Trophoblast cell (in vitro differentiated cells and primary cell): ENCODE data around the gene TAS1R1.

Experiments used
- DNase-seq, 2 donors: peaks; one replicate each; pipeline ENCODE4 v3.0.0-alpha.2; 2016
- H2AFZ ChIP-seq: 2 replicates; pipeline ENCODE4 v1.6.1; 2013; ENCODE audit warnings: low read length, moderate library complexity, mild to moderate bottlenecking; ENCODE audit not compliant: insufficient read depth, poor library complexity
- H2AK5ac ChIP-seq: 2 replicates; pipeline ENCODE4 v1.6.1; 2013; ENCODE audit warnings: mild to moderate bottlenecking, low read length
- H2BK120ac ChIP-seq: 2 replicates; pipeline ENCODE4 v1.6.1; 2013; ENCODE audit warnings: low read length, mild to moderate bottlenecking, moderate library complexity; ENCODE audit not compliant: insufficient read depth, poor library complexity
- H2BK12ac ChIP-seq: 2 replicates; pipeline ENCODE4 v1.6.1; 2013; ENCODE audit warnings: mild to moderate bottlenecking, low read length, moderate library complexity
- H2BK5ac ChIP-seq: 2 replicates; pipeline ENCODE4 v1.6.1; 2013; ENCODE audit warnings: low read length, low read depth, moderate library complexity, mild to moderate bottlenecking; ENCODE audit not compliant: poor library complexity
- H3K14ac ChIP-seq: 2 replicates; pipeline ENCODE4 v1.6.1; 2013; ENCODE audit warnings: mild to moderate bottlenecking, low read length
- H3K18ac ChIP-seq: 2 replicates; pipeline ENCODE4 v1.6.1; 2013; ENCODE audit warnings: mild to moderate bottlenecking, low read length
- H3K23ac ChIP-seq: 2 replicates; pipeline ENCODE4 v1.6.1; 2013; ENCODE audit warnings: low read length
- H3K27ac ChIP-seq: 2 replicates; pipeline ENCODE4 v1.5.1; 2013; ENCODE audit warnings: low read depth, mild to moderate bottlenecking, inconsistent platforms, low read length, moderate library complexity
- H3K27me3 ChIP-seq: 2 replicates; pipeline ENCODE4 v1.6.1; 2013; ENCODE audit warnings: inconsistent platforms, mild to moderate bottlenecking, low read length, moderate library complexity; ENCODE audit not compliant: insufficient read depth
- H3K36me3 ChIP-seq, 2 experiments: 1 replicate in 1 of 2; 2 replicates in 1 of 2; pipeline ENCODE4 v1.6.1; 2013; ENCODE audit warnings: low read length in 2 of 2, mild to moderate bottlenecking in 2 of 2, moderate library complexity in 1 of 2; ENCODE audit not compliant: insufficient read depth in 2 of 2, control insufficient read depth in 1 of 2
- H3K4ac ChIP-seq: 2 replicates; pipeline ENCODE4 v1.6.1; 2013; ENCODE audit warnings: low read depth, mild to moderate bottlenecking, low read length, moderate library complexity
- H3K4me1 ChIP-seq, 2 experiments: 1 replicate in 1 of 2; 2 replicates in 1 of 2; pipeline ENCODE4 v1.6.1; 2013; ENCODE audit warnings: low read length in 2 of 2, mild to moderate bottlenecking in 2 of 2, moderate library complexity in 1 of 2; ENCODE audit not compliant: insufficient read depth in 2 of 2, control insufficient read depth in 1 of 2
- H3K4me2 ChIP-seq: 2 replicates; pipeline ENCODE4 v1.6.1; 2013; ENCODE audit warnings: inconsistent platforms, mild to moderate bottlenecking, low read length, moderate library complexity
- H3K4me3 ChIP-seq: 2 replicates; pipeline ENCODE4 v1.5.1; 2013; ENCODE audit warnings: mild to moderate bottlenecking, low read depth, low read length, inconsistent platforms
- H3K79me1 ChIP-seq: one replicate; pipeline ENCODE4 v1.6.1; 2013; ENCODE audit warnings: low read length
- H3K79me2 ChIP-seq: 2 replicates; pipeline ENCODE4 v1.6.1; 2013; ENCODE audit warnings: low read length, mild to moderate bottlenecking; ENCODE audit not compliant: control insufficient read depth, insufficient read depth, poor library complexity
- H3K9ac ChIP-seq: 2 replicates; pipeline ENCODE4 v1.6.1; 2013; ENCODE audit warnings: mild to moderate bottlenecking, low read length
- H3K9me3 ChIP-seq: 2 replicates; pipeline ENCODE4 v1.6.1; 2013; ENCODE audit warnings: low read depth, mild to moderate bottlenecking, control low read depth, inconsistent platforms, low read length; ENCODE audit not compliant: insufficient read depth
- H4K12ac ChIP-seq: 2 replicates; pipeline ENCODE4 v1.6.1; 2013; ENCODE audit warnings: low read depth, mild to moderate bottlenecking, low read length, moderate library complexity
- H4K8ac ChIP-seq: 2 replicates; pipeline ENCODE4 v1.6.1; 2013; ENCODE audit warnings: low read depth, mild to moderate bottlenecking, low read length, moderate library complexity
- H4K91ac ChIP-seq: one replicate; pipeline ENCODE4 v1.6.1; 2013; ENCODE audit warnings: low read depth, mild to moderate bottlenecking, low read length, moderate library complexity
- WGBS: extraction: QIAGEN DNeasy Blood & Tissue Kit; methylation state at CpG from one replicate; pipeline ENCODE4 v1.1.7; 2013; ENCODE audit warnings: missing lambda C conversion rate; ENCODE audit not compliant: insufficient read length, insufficient coverage; ENCODE audit errors: extremely low coverage; 5-methylcytosine and 5-hydroxymethylcytosine counted together

TAS1R1 gene

DNA sequence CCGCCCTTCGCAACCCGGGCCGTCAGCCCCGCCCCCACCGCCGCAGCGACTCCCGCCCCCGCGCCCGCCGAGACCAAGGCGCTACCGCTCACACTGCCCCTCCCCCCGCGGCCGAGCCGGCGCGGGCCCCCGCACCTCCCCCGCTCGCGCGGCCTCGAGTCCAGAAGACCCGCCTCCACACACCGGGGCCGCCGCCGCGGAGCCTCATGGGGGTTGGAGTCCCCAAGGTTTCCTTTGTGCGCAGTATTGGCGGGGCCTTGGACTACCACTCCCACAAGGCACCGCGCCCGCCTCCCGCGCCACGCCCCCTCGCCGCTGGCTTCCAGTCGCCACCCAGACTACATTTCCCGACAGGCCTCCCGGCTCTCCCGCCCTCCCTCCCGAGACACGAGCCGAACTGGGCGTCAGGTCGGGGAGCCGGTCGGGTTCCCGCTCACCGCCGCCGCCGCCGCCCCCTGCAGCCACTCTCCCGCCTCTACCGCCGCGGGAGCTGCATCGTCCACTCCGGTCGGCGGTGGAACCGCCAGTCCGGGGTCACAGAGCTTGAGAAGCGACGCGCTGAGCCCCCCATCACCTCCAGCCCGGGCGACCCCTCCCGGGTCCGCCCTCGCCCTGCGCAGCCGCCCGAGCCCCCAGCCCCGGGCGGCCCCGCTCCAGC is 58.4 kb downstream of the TAS1R1 start, which contains the start of gene PHF13:
Gene PHF13 (plus strand): TSS at position 371 of the 658 bp plus-strand sequence. CDS start 336 bp downstream, outside the sequence.
- no CpG with 5 or more reads among the region's 84 CpGs for WGBS
- peak within 1 kb of the TSS; percentile 83 for H4K91ac ChIP-seq
- peak within 1 kb of the TSS; percentile 100 for H3K4me2 ChIP-seq
- peak within 1 kb of the TSS; percentile 98 for H2AK5ac ChIP-seq
- peak within 1 kb of the TSS; percentile 84 for H3K9ac ChIP-seq
- peaks cover 16 to 18% of the 10 kb centered on the region in 2 experiments for H3K36me3 ChIP-seq
- peak; percentile 99 for DNase-seq
- H4K12ac ChIP-seq: peak within 1 kb of the TSS; percentile 90
- peak within 1 kb of the TSS; percentile 98 for H3K14ac ChIP-seq
- H3K9me3 ChIP-seq: no peaks in the 10 kb centered on the region
- peak within 1 kb of the TSS; percentile 81 for H3K27ac ChIP-seq
- H3K79me1 ChIP-seq: peaks cover 16% of the 10 kb centered on the region
- H4K8ac ChIP-seq: peak within 1 kb of the TSS; percentile 85
- H3K23ac ChIP-seq: no peak within 1 kb of the TSS
- H3K18ac ChIP-seq: peak within 1 kb of the TSS; percentile 93
- H3K4me1 ChIP-seq: peaks cover 0 to 6% of the 10 kb centered on the region in 2 experiments
- peak within 1 kb of the TSS; percentile 95 for H2BK5ac ChIP-seq
- no peaks in the 10 kb centered on the region for H3K27me3 ChIP-seq
- H2AFZ ChIP-seq: peak within 1 kb of the TSS; percentile 64
- peak within 1 kb of the TSS; percentile 89 for H3K4me3 ChIP-seq
- peaks cover 26% of the 10 kb centered on the region for H3K79me2 ChIP-seq
- peak within 1 kb of the TSS; percentile 68 for H2BK120ac ChIP-seq
- peak within 1 kb of the TSS; percentile 99 for H3K4ac ChIP-seq
- H2BK12ac ChIP-seq: peak within 1 kb of the TSS; percentile 42

DNA sequence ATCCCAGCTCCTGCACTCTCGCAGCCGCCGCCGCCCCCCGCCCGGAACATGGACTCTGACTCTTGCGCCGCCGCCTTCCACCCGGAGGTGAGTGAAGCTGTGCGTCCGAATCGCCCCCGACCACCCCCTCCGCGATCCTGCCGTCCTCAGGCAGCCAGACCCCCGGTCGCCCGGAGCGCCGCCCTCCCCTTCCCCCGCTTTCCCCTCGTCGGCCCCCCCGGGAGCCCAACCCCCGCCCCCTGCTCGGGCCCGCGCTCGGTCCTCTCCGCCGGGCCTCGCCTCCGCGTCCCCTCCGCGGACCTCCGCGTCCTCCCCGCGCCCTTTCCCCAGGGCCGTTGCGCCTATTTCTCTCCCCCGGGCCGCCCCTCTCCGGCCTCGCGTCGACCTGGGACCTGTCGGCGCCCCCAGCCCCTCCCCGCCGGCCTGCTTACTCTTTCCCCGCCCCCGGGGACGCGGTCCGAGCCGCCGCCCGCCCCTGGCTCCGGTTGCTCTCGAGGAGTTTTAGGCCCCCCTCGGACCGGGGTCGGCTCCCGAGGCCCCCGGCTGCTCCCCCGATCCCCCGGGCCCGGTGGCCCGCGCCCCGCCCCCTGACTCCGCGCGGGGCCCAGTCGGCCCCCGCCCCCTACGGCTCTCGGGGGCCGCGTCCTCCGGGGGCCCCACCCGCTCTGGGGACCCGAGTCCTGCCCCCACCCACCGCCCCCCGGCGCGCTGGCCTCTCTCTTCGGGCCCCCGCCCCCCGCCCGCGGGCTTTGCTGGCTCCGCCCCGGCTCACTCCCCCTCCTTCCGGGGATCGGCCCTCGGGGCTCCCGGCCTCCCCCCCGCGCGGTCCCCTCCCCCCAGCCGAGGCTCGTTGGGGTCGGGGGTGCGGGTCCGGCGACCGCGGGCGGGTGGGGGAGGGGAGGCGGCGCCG is 59.2 kb downstream of the TAS1R1 start:
- H4K12ac ChIP-seq: peak overlapping the region; percentile 90
- H3K36me3 ChIP-seq: peaks cover 20 to 22% of the 10 kb centered on the region in 2 experiments
- H3K4me2 ChIP-seq: peak overlapping the region; percentile 49
- H3K79me1 ChIP-seq: peaks cover 16% of the 10 kb centered on the region
- H4K91ac ChIP-seq: peak overlapping the region; percentile 83
- H4K8ac ChIP-seq: peak overlapping the region; percentile 85
- H3K18ac ChIP-seq: peak overlapping the region; percentile 93
- H3K79me2 ChIP-seq: peaks cover 26% of the 10 kb centered on the region
- H3K9me3 ChIP-seq: no peaks in the 10 kb centered on the region
- WGBS: no CpG with 5 or more reads among the region's 117 CpGs
- H3K4me3 ChIP-seq: peak overlapping the region; percentile 89
- peak overlapping the region; percentile 64 for H2AFZ ChIP-seq
- peak overlapping the region; percentile 98 for H3K14ac ChIP-seq
- H2AK5ac ChIP-seq: peak overlapping the region; percentile 98
- peak overlapping the region; percentile 81 for H3K27ac ChIP-seq
- H3K4ac ChIP-seq: peak overlapping the region; percentile 99
- H2BK120ac ChIP-seq: peak overlapping the region; percentile 48
- peak in 1 of 2 donors; percentile 42 for DNase-seq
- peak overlapping the region; percentile 95 for H2BK5ac ChIP-seq
- H3K27me3 ChIP-seq: no peaks in the 10 kb centered on the region
- peaks cover 0 to 6% of the 10 kb centered on the region in 2 experiments for H3K4me1 ChIP-seq
- H3K23ac ChIP-seq: no peak overlapping the region
- H3K9ac ChIP-seq: peak overlapping the region; percentile 84
- H2BK12ac ChIP-seq: no peak overlapping the region

DNA sequence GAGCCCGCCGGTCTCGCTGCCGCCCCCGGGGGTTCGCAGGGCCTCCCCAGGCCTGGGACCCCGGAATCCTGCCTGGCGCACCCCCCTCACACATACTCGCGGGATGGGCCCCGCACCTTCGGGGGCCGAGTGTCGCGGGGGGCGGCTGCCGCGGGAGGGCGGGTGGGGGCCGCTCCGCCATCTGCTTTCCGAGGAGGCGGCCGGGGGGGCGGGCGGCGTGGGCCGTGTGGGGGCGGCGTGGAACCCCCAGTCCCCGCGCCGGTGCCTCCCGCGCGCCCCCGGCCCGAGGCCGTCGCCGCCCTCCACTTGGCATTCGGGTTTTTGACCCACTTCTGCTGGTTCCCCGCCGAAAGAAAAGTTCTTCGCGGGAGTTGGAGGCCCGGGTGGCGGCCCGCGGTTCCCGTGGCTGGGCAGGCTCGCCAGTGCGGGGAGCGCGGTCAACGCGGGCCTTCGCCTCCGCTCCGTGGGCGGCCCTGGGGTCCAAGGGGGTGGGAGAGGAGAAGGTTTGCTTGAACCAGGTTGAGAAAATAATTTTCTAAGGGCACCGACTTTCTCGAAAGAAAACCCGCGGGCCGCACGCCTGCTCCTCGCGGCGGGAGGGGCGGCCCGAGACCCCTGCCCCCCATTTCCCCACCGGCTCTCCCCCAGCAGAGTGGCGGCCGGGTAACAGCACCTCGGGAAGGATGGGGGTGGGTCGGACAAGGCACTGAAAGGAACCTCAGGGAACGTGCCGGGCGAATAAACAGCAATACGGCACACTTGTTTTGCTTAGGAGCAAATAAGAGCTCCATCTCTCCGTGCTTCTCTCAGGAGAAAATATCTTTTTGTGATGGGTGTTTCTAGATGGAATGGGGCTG is 60.0 kb downstream of the TAS1R1 start:
- Histone ChIP-seq H4K91ac (peak overlapping the region; percentile 71), H3K14ac (peak overlapping the region; percentile 73), H3K18ac (peak overlapping the region; percentile 68), H3K4me3 (peak overlapping the region; percentile 89), H3K4ac (peak overlapping the region; percentile 99), H3K36me3 (peaks cover 29 to 31% of the 10 kb centered on the region in 2 experiments), H4K8ac (peak overlapping the region; percentile 48), H2BK120ac (peak overlapping the region; percentile 65), H3K27ac (peak overlapping the region; percentile 8), H3K79me1 (peaks cover 16% of the 10 kb centered on the region), H3K79me2 (peaks cover 28% of the 10 kb centered on the region), H2BK5ac (peak overlapping the region; percentile 74), H2AK5ac (no peak overlapping the region), H2AFZ (no peak overlapping the region), H3K4me1 (peaks cover 0 to 6% of the 10 kb centered on the region in 2 experiments), H3K23ac (no peak overlapping the region), H2BK12ac (no peak overlapping the region), H3K9me3 (no peaks in the 10 kb centered on the region), H3K9ac (peak overlapping the region; percentile 86), H3K27me3 (no peaks in the 10 kb centered on the region), H3K4me2 (peak overlapping the region; percentile 87), H4K12ac (peak overlapping the region; percentile 44)
- peak in 1 of 2 donors; percentile 37 for DNase-seq
- WGBS: no CpG with 5 or more reads among the region's 82 CpGs
